ENCODE results near the gene NPAS3. TPM values are rescaled to one million over a fixed set of nuclear protein-coding genes. Genes with fewer than 3 reads are reported as not detected.

Gene NPAS3
- total RNA-seq, 1 experiment from 2014 or later: 0.36 TPM

GRCh38 chr14:33483541-33483940 lies 544.9 kb downstream of the NPAS3 start:
- ChIA-PET POLR2A (ENCODE audit: unreplicated experiment) (no interaction called here), CTCF (no interaction called here)
- no peak overlapping the region for H3K4me3 ChIP-seq (ENCODE audit: low read length)
- TF ChIP-seq EZH2phosphoT487 (IDR thresholded peaks at IDR 0.05; ENCODE audit: borderline replicate concordance, low read length) (no peak), EZH2 (IDR thresholded peaks at IDR 0.05; ENCODE audit: low read length, unreplicated experiment) (no peak), CTCF (conservative IDR thresholded peaks at IDR 0.05; ENCODE audit: low read depth, low read length) (no peak)
- H3F3A ChIP-seq (ENCODE audit: low read length, unreplicated experiment): no peaks in the 10 kb centered on the region
- intact Hi-C loops (cut with micrococcal nuclease): no loop called here
- no peak overlapping the region for H3K9ac ChIP-seq (ENCODE audit: low read length)
- no peak overlapping the region for H3K27ac ChIP-seq (ENCODE audit: low read length)
- no peak for ATAC-seq
- no peaks in the 10 kb centered on the region for H4K20me1 ChIP-seq (ENCODE audit: low read length)
- peaks cover 7% of the 10 kb centered on the region; the same call in 1 of the 2 replicates for H3K27me3 ChIP-seq (ENCODE audit: low read length)
- no peak for DNase-seq
- no peaks in the 10 kb centered on the region for H3K9me2 ChIP-seq (replicated peaks; ENCODE audit: low read length)
- no peaks in the 10 kb centered on the region for H3K9me3 ChIP-seq (ENCODE audit: low read length)
- no peak overlapping the region for H3K4me2 ChIP-seq (ENCODE audit: low read length)
- no TSS peak for BruUV-seq (replicated peaks)
- H3K36me3 ChIP-seq (ENCODE audit: low read depth, low read length): no peaks in the 10 kb centered on the region
- peaks cover 12% of the 10 kb centered on the region for H3K4me1 ChIP-seq (ENCODE audit: insufficient read depth, low read length)
- H3K79me2 ChIP-seq (ENCODE audit: low read length): no peaks in the 10 kb centered on the region
- H2AFZ ChIP-seq (ENCODE audit: low read length): no peak overlapping the region

- intact Hi-C loops (cut with micrococcal nuclease): no loop called here
- no peaks in the 10 kb centered on the region for H3K79me2 ChIP-seq (ENCODE audit: low read length)
- H3K27me3 ChIP-seq (ENCODE audit: low read length): peaks cover 7% of the 10 kb centered on the region; the same call in 1 of the 2 replicates
- no peak overlapping the region for H3K4me3 ChIP-seq (ENCODE audit: low read length)
- no peaks in the 10 kb centered on the region for H3K36me3 ChIP-seq (ENCODE audit: low read depth, low read length)
- DNase-seq (peak; percentile 48), ATAC-seq (peak; percentile 57)
- no peak for TF ChIP-seq CTCF (conservative IDR thresholded peaks at IDR 0.05; ENCODE audit: low read depth, low read length)
- no peak for TF ChIP-seq EZH2 (IDR thresholded peaks at IDR 0.05; ENCODE audit: low read length, unreplicated experiment)
- TF ChIP-seq EZH2phosphoT487 (IDR thresholded peaks at IDR 0.05; ENCODE audit: borderline replicate concordance, low read length): no peak
- BruUV-seq (replicated peaks): no TSS peak
- H3K27ac ChIP-seq (ENCODE audit: low read length): no peak overlapping the region
- H3K4me1 ChIP-seq (ENCODE audit: insufficient read depth, low read length): peaks cover 12% of the 10 kb centered on the region
- peak overlapping the region; percentile 66 for H2AFZ ChIP-seq (ENCODE audit: low read length)
- H3F3A ChIP-seq (ENCODE audit: low read length, unreplicated experiment): no peaks in the 10 kb centered on the region
- ChIA-PET POLR2A (ENCODE audit: unreplicated experiment) (no interaction called here), CTCF (no interaction called here)
- H3K9me3 ChIP-seq (ENCODE audit: low read length): no peaks in the 10 kb centered on the region
- no peaks in the 10 kb centered on the region for H4K20me1 ChIP-seq (ENCODE audit: low read length)
- peak overlapping the region; percentile 40 for H3K4me2 ChIP-seq (ENCODE audit: low read length)
- H3K9me2 ChIP-seq (replicated peaks; ENCODE audit: low read length): no peaks in the 10 kb centered on the region
- no peak overlapping the region for H3K9ac ChIP-seq (ENCODE audit: low read length)
These were observed 545.6 kb downstream of the NPAS3 start for GRCh38 chr14:33484264-33484663.

- BruUV-seq (replicated peaks): no TSS peak
- Histone ChIP-seq H3K79me2 (ENCODE audit: low read length) (no peaks in the 10 kb centered on the region), H3K27me3 (ENCODE audit: low read length) (peaks cover 13% of the 10 kb centered on the region; the same call in 1 of the 2 replicates), H4K20me1 (ENCODE audit: low read length) (no peaks in the 10 kb centered on the region), H3K27ac (ENCODE audit: low read length) (no peak overlapping the region), H3K4me3 (ENCODE audit: low read length) (no peak overlapping the region), H3F3A (ENCODE audit: low read length, unreplicated experiment) (no peaks in the 10 kb centered on the region), H3K36me3 (ENCODE audit: low read depth, low read length) (no peaks in the 10 kb centered on the region), H3K9me2 (replicated peaks; ENCODE audit: low read length) (no peaks in the 10 kb centered on the region), H3K4me2 (ENCODE audit: low read length) (no peak overlapping the region), H2AFZ (ENCODE audit: low read length) (no peak overlapping the region), H3K9ac (ENCODE audit: low read length) (no peak overlapping the region), H3K4me1 (ENCODE audit: insufficient read depth, low read length) (peaks cover 12% of the 10 kb centered on the region), H3K9me3 (ENCODE audit: low read length) (no peaks in the 10 kb centered on the region)
- intact Hi-C loops (cut with micrococcal nuclease): no loop called here
- DNase-seq (no peak), ATAC-seq (no peak)
- TF ChIP-seq EZH2phosphoT487 (IDR thresholded peaks at IDR 0.05; ENCODE audit: borderline replicate concordance, low read length): no peak
- TF ChIP-seq EZH2 (IDR thresholded peaks at IDR 0.05; ENCODE audit: low read length, unreplicated experiment): no peak
- no peak for TF ChIP-seq CTCF (conservative IDR thresholded peaks at IDR 0.05; ENCODE audit: low read depth, low read length)
- CTCF ChIA-PET: no interaction called here
- POLR2A ChIA-PET (ENCODE audit: unreplicated experiment): no interaction called here
These were observed 547.7 kb downstream of the NPAS3 start for GRCh38 chr14:33486332-33486890.

Data from PC-3 (cell line).